Stimulated activated CD4-positive, alpha-beta T cell treated with anti-CD3 and anti-CD28 coated beads, Interleukin-4, amount 100 ng/mL, for 4 hours (primary cell): ENCODE data around the gene OPN5.
"Not testable (repeated sequence)": the region's sequence is repeated elsewhere in the genome, so short reads cannot be mapped to it uniquely, and the experiment has no call there.

Experiments used
- DNase-seq, 2 experiments: peaks; one replicate each; pipeline ENCODE4 v3.0.0-alpha.2; 2020

OPN5 gene

GRCh38 chr6:47781732-47782131 lies at the start of gene OPN5:
TSS of gene OPN5 (plus strand) at chr6:47782032. CDS start at chr6:47782067, 35 bp downstream.
- DNase-seq, result no peak

- DNase-seq, result no peak
Observed at GRCh38 chr6:47733879-47734558, 47.8 kb upstream of the OPN5 start.

DNA sequence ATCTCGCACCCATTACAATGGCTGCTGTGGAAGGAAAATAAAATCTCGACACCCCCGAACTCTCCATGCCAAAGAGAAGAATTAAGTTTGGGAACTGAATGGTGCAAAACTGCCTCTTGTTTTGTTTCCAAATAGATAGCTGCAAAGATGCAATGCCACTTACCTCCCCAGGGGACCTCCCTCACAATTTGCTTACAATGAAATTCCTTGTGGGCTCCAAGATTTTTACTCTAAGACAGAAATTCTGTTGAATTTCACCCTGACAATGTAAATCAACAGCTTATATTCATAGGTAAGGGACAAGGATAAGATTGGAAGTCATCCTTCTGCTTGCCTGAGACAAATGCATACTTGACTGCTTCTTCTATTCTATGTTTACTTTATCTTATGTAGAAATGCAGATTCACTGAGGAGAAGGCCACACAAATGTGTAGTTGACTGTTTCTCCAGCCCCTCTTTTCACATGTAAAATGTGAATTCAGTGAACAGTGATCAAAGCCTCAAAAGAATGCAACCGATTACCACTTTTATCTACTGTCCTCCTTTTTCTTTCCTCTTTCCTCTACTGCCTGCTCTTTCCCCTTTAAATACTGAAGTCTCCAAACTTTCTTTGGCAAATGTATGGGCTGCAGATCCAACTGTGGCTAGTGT lies 46.9 kb upstream of the OPN5 start:
- DNase-seq, result no peak

DNA sequence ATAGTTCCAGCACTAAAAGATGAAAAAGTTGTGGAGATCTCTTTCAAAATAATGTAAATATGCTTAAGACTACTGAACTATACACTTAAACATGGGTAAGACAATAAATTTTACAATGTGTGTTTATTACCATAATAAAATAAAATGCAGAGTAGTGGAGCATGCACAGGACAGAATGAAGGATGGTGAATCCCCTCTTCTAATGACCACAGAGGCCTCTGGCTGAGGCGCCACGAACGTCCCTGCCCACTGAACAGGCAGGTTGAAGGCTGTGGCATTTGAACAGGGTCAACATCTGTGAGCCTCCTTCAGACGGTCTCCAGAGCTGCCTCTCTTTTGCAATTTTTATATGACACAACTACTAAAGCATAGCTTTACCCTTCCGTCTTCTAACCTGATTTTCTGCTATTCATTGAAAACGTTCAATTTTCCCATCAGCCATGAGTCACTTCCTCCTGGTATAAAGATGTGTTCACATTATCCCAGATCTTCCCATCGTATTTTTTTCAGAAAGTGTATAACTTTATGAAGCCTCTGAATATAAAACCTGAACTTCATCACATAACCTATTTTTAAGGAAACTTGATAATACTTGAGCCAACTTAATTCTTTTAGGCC lies 45.6 kb upstream of the OPN5 start:
- DNase-seq, result no peak

- no peak for DNase-seq
Observed at GRCh38 chr6:47737406-47737805, 44.4 kb upstream of the OPN5 start.

- no peak for DNase-seq
Observed at GRCh38 chr6:47740714-47741113, 41.1 kb upstream of the OPN5 start.

GRCh38 chr6:47741807-47742206 lies 40.0 kb upstream of the OPN5 start:
- DNase-seq, result no peak

- DNase-seq, result no peak
Observed at GRCh38 chr6:47743744-47744143, 38.1 kb upstream of the OPN5 start.

DNA sequence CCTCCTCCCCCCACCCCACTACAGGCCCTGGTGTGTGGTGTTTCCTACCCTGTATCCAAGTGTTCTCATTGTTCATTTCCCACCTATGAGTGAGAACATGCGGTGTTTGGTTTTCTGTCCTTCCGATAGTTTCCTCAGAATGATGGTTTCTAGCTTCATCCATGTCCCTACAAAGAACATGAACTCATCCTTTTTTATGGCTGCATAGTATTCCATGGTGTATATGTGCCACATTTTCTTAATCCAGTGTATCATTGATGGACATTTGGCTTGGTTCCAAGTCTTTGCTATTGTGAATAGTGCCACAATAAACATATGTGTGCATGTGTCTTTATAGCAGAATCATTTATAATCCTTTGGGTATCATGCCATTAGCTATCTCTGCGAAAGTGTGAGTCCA lies 36.6 kb upstream of the OPN5 start:
- DNase-seq, result not testable (repeated sequence)

DNA sequence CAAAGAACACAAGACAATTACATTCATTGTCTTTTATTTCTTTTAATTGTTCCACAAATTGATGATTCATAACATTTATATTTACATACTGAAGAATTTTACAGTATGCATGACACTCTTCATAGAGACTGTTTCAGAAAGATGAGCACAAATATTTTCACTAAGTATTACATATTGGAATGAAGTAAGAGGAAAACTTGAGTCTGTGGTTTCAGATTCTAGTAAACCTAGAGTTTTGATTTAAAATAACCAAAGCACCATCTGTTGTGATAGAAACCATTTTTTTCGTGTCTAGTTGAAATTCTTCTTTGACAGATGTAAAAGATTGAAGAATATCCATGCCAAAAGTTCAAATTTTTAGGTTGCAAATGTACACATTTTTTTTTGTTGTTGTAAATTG lies 32.1 kb upstream of the OPN5 start:
- DNase-seq, result no peak

- DNase-seq, result no peak
Observed at GRCh38 chr6:47752801-47753200, 29.0 kb upstream of the OPN5 start.

DNA sequence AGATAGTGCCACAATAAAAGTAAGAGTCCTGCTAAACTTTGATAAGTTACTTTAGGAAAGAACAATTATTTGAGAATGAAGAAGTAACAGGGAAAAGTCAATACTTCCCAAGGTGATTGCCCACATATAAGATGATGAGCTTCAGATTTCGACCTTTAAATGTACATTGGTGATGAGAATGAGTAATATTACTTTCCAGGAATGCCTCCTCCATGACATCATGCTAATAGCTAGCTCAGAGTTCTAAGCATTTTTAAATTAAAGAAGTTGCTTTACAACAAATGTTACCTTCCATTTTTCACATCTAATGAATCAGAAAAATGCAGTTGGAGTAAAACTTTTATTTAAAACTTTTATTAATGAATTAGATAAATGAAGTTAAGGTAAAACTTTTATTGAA lies 22.5 kb upstream of the OPN5 start:
- DNase-seq, result no peak

DNA sequence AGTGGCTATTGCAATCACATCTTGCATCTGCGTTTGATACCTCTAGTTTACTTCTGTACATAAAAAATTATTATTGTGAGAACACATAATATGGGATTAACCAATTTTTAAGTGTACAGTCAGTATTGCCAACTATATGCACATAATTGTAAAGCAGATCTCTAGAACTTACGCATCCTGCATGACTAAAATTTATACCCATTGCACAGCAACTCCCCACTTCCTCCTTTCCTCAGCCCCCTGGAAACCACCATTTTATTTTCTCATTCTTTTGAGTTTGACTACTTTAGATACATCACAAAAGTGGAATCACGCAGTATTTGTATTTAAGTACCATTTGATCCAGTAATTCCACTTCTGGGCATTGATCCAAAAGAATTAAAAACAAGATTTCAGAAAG lies 19.3 kb upstream of the OPN5 start:
- no peak for DNase-seq

- DNase-seq, result no peak
Observed at GRCh38 chr6:47766445-47766844, 15.4 kb upstream of the OPN5 start.

- no peak for DNase-seq
Observed at GRCh38 chr6:47767102-47767501, 14.7 kb upstream of the OPN5 start.

DNA sequence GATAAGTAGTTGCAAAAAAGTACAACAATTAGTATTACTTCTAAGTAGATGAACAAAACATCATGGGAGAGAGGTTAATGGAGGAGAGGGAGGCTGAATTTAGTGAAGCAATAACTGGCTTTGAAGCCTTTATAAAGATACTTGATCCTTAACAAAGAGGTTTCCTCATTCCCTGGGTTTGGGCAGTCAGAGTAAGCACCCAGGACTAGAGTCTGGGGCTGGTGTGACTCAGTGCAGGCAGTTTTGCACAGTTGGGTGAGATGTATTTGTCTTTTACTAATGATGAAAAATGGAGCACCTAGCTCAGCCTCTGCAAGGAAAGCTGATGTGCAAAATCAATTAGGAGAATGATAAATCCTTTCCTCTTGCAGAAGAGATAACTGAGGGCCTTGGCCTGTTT lies 11.8 kb upstream of the OPN5 start:
- DNase-seq, result no peak

GRCh38 chr6:47772359-47772758 lies 9.5 kb upstream of the OPN5 start:
- no peak for DNase-seq

GRCh38 chr6:47773005-47773404 lies 8.8 kb upstream of the OPN5 start:
- no peak for DNase-seq

DNA sequence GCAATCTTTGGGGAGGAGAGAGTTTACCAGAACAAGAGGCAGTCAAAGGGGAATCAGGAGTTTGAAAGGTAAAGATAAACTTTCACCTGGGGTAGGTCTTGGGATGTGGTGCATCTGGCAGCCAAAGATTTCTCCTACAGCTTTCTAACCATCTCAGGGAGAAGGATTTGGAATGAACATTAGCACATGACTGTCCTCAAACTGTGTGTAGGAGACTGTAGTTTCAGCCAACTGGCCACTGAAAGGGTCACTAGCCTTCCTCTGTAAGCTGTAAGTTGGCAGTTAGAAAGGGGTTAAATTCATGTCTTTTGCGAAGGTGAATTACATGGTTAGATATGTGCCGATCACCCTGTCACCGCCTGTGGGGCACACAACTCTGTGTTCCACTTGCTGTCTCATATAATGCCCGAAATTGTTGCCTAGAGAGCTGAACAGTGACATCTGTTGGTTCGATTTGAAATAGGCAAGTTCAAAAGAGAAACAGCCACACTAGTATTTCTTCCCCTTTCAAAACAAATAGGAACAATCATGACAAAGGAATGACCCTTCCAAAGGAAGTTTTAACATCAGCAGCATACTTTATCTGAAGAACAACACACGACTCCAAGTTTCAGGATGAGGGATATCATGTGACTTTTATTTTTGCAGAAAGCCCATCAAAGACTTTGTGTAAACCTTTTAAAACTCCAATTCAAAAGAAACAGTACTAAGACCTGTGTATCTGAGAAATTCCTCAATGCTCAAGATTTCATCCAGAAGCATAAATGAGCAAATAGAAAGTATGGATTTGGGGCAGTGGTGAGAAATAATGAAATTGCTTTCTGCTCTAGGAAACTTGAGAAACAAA lies 1.1 kb upstream of the OPN5 start:
- DNase-seq, result peak; percentile 7 to 12

GRCh38 chr6:47785182-47785581 lies 3.4 kb downstream of the OPN5 start:
- no peak for DNase-seq

- peak; percentile 17 to 39 for DNase-seq
Observed at GRCh38 chr6:47787620-47788497, 6.0 kb downstream of the OPN5 start.

GRCh38 chr6:47788498-47788884 lies 6.7 kb downstream of the OPN5 start:
- no peak for DNase-seq
